ENCODE measurements around the gene ZBTB9.

ZBTB9 gene, protein sequence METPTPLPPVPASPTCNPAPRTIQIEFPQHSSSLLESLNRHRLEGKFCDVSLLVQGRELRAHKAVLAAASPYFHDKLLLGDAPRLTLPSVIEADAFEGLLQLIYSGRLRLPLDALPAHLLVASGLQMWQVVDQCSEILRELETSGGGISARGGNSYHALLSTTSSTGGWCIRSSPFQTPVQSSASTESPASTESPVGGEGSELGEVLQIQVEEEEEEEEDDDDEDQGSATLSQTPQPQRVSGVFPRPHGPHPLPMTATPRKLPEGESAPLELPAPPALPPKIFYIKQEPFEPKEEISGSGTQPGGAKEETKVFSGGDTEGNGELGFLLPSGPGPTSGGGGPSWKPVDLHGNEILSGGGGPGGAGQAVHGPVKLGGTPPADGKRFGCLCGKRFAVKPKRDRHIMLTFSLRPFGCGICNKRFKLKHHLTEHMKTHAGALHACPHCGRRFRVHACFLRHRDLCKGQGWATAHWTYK

DNA sequence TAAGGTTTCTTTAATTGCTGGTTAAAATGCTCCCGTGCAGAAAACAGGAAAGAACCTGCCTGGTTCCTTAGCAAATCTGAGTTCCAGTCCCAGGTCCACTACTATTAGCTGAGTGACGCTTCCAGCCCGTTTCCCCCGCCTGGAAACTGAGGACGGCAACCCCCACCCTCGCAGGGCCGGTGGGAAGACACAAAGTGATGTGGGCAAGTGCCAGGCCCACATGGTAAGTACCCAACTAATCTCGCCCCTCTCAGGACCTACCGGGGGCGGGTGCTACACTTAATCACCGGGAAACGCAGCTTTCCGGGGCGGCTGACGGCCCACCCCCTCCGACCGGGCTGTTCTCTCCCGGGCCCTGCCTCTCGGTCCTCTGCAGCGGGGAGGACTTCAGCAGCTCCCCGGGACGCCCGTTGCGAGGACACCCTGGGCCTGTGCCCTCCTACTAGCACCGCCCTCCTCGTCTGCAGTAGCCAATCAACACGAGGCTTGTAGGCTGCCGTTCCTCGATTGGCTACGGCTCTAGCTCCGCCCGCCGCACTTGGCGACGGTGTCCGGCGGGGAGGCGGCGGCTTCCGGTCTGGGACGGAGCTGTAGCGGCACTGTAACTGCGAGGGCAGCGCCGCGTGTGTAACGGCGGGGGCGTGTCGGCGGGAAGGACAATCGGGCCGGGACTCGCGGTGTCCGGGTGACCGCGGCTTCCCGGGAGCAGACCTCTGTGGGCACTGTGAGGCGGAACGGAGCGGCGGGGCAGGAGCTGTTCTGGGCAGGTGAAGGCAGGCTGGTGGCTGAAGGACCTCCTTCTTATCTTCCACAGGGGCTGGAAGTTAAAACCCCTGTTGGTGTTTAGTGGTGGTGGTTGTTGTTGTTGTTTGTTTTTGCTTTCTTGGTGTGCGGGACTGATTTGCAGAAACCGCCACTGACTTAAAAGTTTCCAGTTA, at the start of gene ZBTB9:
Gene ZBTB9 (plus strand): TSS at position 568 of the 938 bp plus-strand sequence. CDS start 525 bp downstream, outside the sequence.
- DNase-seq (ENCODE audit: low read depth in 2 of 2) = peak; percentile 85 to 89

DNA sequence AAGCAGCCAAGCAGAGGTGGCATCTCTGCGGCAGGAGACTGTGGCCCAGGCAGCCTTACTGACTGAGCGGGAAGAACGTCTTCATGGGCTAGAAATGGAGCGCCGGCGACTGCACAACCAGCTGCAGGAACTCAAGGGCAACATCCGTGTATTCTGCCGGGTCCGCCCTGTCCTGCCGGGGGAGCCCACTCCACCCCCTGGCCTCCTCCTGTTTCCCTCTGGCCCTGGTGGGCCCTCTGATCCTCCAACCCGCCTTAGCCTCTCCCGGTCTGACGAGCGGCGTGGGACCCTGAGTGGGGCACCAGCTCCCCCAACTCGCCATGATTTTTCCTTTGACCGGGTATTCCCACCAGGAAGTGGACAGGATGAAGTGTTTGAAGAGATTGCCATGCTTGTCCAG, 49.5 kb upstream of the ZBTB9 start:
- no peak for DNase-seq (ENCODE audit: low read depth in 2 of 2)

DNA sequence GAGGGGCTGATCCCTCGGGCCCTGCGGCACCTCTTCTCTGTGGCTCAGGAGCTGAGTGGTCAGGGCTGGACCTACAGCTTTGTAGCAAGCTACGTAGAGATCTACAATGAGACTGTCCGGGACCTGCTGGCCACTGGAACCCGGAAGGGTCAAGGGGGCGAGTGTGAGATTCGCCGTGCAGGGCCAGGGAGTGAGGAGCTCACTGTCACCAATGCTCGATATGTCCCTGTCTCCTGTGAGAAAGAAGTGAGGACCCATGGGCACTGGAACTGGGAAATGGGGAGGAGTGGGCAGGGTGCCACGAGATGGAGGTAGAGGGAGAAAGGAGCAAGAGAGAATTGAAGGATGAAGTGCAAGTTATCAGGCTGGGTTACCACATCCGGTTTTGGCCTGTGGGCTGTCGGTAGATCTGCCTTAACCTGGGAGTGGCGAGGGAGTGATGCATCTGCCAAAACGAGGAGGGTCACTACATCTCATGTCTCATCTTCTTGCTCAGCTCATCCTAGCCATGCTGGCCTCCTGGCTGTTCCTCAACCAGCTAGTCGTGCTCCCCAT, 48.9 kb upstream of the ZBTB9 start:
- no peak for DNase-seq (ENCODE audit: low read depth in 2 of 2)

DNA sequence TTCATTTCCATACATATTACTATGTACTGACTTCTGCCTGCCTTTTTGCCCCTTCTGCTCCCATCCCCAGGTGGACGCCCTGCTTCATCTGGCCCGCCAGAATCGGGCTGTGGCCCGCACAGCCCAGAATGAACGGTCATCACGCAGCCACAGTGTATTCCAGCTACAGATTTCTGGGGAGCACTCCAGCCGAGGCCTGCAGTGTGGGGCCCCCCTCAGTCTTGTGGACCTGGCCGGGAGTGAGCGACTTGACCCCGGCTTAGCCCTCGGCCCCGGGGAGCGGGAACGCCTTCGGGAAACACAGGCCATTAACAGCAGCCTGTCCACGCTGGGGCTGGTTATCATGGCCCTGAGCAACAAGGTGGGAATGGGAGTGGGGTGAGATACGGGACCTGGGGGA, 48.2 kb upstream of the ZBTB9 start:
- no peak for DNase-seq (ENCODE audit: low read depth in 2 of 2)

DNA sequence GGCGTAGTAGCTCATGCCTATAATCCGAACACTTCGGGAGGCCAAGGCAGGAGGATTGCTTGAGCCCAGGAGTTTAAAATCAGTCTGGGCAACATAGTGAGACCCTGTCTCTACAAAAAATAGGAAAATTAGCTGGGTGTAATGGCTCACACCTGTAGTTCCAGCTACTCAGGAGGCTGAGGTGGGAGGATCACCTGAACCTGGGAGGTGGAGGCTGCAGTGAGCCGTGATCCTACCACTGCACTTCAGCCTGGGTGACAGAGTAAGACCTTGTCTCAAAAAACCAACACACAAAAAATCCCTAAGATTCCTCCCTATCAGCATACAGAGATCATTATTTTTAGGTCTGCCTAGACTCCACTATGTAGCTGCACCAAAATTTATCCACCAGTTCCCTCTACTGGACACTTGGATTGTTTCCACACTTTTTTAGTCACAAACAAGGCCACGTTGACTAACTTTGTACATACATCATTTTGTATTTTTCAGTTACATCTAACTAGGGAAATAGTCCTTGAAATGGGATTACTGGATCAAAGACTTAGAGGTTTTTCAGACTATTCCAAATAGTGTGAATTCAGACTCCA, 47.2 kb upstream of the ZBTB9 start:
- DNase-seq (ENCODE audit: low read depth in 2 of 2) = no peak

DNA sequence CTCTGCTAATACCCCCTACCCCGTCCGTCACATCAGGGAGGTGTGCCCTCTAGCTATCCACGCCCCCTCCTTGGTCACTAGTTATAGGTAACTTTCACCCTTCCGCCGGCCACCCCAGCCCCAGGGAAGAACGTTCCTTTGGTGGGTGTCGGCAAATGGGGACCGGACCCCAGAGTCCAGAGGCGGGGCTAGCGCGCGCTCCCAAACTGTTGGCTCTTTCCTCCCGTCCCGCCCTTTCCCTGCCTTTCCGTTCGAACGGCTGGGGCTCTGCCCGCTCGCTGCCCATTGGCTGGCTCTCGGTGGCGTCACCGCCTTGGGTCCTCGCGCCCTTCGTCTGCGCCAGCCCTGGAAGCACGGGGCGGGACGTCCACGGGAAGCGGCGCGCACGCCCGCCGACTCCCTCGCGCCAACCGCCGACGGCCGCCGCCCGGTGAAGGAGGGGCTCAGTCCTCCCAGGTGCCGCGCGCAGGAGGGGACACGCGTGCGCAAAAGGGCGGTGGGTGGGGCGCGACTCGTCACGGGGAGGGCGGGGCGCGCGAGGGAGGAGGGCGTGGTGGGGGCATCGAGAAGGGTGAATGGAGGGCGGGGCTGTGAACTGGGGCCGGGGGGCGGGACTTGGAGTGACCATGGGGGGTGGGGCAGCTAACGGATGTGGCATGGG, 44.2 kb upstream of the ZBTB9 start:
- DNase-seq (ENCODE audit: low read depth in 2 of 2) = peak; percentile 98 to 99

DNA sequence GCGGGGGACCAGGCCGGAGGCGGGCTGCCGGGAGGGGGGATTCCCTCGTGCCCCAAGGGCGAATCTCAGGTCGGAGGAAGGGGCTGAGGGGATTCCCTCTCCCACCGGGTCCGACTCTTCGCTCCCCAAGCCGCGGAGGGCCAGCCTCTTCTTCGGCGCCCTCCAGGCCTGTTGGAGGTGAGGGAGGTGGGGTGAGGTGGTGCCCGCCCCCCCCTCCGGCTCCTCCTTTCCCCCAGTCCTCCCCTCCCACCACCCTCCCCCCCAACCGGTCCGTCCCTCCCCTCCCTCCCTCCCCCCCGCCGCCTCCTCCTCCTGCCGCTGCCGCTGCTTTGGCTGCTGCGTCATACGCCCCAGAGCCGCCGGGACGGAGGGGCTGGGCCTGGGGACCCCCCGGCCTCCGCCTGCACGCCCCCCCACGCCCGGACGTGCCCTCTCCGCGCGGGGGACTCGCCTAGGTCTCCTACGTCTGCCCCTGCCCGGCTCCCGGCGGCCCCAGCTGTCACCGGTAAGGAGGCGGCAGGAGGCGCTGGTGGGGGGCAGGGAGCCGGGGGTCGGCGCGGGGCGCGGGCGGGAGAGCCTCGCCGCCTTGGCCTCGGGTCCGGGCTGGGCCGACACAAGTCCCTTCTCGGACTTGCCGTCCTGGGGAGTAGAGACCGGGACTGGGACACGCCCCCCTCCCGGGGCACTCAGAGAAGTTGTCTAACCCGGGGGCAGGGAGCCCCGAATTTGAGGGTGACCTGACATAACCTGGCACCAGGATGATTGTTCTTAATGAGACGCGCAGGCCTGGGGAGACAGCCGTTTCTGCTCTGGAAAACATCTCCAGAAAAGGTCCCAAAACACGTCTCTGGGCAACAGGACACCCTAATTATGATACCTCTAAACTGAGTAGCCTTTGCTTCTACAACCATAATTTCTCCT, 43.4 kb upstream of the ZBTB9 start, which contains the start of gene PHF1:
Gene PHF1 (plus strand): TSS at position 304 of the 921 bp plus-strand sequence. CDS start 1,250 bp downstream, outside the sequence.
- DNase-seq (ENCODE audit: low read depth in 2 of 2) = peak; percentile 56 to 73

DNA sequence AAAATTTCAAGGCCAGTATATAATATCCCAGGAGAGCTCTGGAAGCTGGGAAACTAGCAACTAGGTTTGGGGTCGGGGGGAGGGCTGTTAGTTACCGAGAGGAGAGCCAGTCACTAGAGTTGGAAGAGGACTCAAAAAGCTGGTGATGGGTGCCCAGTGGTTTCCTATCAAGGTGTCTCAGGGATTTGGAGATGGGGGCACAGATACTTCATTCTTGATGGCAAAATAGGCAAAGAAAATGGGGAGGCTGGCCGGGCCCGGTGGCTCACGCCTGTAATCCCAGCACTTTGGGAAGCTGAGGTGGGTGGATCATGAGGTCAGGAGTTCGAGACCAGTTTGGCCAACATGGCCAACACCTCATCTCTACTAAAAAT, 42.8 kb upstream of the ZBTB9 start:
- no peak for DNase-seq (ENCODE audit: low read depth in 2 of 2)

DNA sequence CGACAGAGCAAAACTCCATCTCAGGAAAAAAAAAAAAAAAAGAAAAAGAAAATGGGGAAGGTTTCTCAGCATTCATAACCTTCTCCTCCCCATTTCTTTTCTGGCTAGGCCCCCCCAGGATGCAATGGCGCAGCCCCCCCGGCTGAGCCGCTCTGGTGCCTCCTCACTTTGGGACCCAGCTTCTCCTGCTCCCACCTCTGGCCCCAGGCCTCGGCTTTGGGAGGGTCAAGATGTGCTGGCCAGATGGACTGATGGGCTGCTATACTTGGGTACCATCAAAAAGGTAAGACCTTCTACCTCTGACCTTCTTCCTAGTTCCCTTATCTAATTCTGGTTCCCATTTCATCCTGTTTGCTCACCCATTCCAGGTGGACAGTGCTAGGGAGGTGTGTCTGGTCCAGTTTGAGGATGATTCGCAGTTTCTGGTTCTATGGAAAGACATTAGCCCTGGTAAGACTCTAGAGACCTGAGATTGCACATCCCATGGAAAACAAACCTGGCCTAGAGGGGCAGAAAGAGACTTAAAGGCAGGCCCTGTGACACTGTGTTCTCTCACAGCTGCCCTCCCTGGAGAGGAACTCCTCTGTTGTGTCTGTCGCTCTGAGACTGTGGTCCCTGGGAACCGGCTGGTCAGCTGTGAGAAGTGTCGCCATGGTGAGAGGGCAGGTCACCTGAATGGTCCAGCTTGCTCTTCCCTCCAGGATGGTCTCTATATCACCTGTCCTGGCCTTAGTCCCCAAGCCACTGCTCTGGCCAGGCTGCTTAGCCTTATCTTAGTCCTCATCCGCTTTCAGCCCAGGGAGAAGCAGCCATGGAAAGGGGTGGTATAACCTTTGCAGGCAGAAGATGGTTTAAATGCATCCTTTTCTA, 42.0 kb upstream of the ZBTB9 start:
- no peak for DNase-seq (ENCODE audit: low read depth in 2 of 2)

DNA sequence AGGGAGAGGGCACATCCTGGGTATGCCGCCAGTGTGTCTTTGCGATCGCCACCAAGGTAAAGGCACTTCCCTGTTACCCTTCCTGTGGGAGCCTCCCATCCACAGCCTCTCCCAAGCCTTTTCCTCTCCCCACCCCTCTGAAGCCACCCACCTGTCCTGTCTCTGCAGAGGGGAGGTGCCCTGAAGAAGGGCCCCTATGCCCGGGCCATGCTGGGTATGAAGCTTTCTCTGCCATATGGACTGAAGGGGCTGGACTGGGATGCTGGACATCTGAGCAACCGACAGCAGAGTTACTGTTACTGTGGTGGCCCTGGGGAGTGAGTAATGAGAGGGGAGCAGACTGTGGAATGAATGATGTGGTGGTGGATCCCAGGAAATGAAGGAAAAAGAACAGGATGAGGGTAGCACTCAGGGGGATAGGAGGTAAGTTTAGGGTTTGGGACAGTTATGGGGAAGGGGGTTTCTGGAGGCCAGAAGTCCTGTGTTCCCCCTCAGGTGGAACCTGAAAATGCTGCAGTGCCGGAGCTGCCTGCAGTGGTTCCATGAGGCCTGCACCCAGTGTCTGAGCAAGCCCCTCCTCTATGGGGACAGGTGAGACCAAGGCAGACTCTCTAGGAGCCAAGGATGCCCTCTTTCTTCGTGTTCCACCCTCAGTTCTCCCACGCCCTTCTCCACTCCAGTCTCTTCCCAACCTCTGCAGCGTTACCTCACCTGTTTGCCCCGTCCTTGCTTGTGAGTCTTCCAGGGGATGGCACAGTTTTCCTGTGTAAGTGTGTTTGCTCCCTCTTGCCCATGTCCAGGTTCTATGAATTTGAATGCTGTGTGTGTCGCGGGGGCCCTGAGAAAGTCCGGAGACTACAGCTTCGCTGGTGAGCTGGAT, 40.9 kb upstream of the ZBTB9 start:
- no peak for DNase-seq (ENCODE audit: low read depth in 2 of 2)

DNA sequence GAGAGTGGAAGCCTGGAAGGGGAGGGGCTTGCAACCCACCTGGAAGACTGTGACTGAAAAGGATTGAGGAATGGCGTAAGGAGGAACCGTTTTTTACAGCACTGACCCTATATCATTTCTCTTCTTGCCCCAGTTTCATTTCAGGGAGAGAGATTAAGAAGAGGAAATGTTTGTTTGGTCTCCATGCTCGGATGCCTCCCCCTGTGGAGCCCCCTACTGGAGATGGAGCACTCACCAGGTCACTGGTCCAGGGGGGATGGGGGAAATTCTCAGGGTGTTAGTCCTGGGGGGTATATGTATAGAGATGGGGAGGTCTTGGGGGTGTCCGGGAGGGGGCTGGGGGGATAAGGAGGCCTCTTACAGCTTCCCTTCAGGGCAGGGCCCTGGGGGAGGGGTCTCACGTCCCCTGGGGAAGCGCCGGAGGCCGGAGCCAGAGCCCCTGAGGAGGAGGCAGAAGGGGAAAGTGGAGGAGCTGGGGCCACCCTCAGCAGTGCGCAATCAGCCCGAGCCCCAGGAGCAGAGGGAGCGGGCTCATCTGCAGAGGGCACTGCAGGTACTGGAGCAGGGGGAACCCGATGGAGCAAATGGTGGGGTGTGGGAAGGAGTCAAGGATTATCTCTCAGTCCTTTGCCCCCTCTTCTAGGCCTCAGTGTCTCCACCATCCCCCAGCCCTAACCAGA, 39.6 kb upstream of the ZBTB9 start:
- DNase-seq (ENCODE audit: low read depth in 2 of 2) = no peak

DNA sequence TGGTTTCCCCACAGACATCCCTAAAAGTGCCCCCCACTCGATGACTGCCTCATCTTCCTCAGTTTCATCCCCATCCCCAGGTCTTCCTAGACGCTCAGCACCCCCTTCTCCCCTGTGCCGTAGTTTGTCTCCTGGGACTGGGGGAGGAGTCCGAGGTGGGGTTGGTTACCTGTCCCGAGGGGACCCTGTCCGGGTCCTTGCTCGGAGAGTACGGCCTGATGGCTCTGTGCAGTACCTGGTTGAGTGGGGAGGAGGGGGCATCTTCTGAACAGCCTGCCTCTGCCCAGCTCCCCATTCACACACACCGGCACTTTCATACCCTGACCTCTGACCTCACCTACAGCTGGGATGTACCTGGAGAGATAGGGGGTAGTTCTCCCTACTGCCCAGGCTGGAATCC, 38.5 kb upstream of the ZBTB9 start:
- no peak for DNase-seq (ENCODE audit: low read depth in 2 of 2)

DNA sequence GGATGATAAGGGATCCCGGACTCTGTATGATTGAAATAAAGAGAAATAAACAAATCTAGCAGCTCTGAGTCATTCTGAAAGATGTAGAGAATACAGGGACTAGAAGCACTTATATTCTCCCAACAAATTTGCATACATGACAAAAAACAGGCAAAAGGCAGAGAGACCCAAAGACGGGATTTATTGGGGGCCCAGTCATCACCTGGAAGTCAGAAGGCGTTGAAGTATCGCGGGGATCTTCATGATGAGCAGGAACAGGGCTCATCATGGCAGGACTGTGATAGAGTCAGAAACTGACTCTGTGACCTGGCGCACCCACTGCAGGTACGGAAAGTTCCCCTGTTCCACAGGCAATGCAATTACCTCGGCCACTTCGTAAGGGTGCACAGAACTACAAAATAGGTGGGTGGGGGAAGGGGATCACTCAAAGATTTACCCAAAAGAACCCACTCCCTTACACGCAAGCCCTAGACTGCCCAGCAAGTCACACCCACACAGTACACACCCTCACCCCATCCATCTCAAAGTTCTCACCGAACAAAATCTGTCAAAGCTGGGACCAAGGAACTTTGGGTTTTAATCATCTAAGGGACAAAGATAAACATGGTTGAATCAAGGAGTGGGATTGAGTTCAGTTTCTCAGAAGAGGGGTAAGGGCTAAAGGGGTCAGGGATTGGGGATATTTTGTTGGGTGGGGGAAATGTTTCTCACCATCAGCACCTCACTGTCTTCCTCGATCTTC, 37.8 kb upstream of the ZBTB9 start:
- no peak for DNase-seq (ENCODE audit: low read depth in 2 of 2)

DNA sequence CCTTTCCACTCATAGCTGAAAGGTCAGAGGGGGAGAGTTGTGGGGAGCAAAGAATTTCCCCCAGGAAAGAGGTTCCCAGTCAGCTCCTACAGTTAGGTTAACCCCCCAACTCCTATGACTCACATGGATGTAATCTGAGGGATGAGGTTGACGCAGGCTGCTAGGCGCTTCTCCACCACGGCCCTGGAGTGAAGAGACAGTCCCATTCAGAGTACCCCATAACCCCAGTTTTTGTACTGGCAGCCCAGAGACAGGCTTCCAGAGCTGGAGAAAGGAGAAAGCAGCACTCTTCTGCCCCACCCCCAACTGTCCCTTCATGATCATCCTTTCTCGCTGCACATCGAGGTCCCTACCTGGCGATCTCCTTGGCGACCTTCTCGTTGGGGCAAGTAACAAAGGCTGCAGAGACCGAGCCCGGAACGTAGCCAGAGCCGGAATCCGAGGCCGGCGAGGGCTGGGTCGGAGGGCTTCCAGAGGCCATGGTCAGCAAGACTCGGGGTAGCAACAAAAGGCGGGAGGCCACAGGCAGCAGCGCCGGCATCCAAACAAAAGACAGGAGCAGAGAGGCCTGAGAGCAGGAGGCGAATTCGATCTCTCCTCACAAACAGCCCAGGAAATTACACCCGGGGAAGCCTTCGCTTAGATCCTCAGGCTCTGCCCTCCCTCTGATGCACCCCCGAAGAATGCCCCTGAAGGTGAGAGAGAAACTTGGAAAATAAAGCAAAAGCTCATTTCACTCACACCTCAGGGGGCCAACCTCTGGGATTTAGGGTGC, 37.1 kb upstream of the ZBTB9 start:
- no peak for DNase-seq (ENCODE audit: low read depth in 2 of 2)

DNA sequence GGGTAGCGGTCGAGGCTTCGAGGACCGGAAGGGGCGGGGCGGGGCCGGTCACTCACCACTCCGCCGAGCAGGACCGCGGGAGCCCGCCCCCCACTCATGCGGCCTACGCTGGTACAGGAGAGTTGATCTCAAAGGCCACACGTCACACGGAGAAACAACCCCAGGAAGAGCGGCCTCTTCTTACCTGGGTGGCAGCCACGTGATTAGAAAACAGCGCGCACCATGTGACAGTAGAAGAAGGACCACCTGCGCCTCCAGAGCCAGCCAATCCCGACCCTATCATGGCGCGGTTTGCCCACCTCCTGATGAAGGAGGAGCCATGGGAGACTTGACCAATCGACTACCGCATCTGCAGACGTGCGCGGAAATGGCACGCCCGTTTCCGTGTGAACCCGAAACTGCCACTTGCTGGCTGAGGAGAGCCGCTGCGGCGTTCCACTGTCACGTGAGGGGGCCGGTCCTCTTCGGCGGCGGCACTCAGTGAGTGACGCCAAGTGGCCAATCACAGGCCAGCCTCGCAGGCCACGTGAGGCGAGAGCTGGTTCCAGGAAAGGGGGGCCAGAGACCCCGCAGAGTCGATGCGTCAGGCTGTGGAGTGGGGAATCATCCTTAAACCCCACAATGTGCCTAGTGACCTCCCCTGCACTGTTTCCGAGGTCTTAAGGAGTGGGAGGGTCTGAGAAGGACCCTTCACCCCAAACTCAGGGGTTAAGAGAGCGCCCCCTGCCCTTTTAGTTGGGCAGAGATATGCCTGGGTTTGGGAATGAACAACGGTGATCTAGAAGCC, 36.3 kb upstream of the ZBTB9 start, which contains the start of gene CUTA:
Gene CUTA (minus strand): TSS at position 205 of the 787 bp plus-strand sequence. CDS start 107 bp downstream, at position 98.
- peak; percentile 96 to 97 for DNase-seq (ENCODE audit: low read depth in 2 of 2)
